ENCODE data around the gene SFI1.

- TF ChIP-seq CTCF (conservative IDR thresholded peaks at IDR 0.05; ENCODE audit: low read length) (no peak), EZH2phosphoT487 (IDR thresholded peaks at IDR 0.05; ENCODE audit: borderline replicate concordance) (no peak)
These were observed 108.7 kb downstream of the SFI1 start for GRCh38 chr22:31604746-31605705.

Data from Loucy (cell line).